C4-2B (cell line): ENCODE data around the gene TRIO.

Experiments
- H3K27ac ChIP-seq: fragments of 450-650 bp; 2 replicates; pipeline ENCODE4 v1.5.1; 2017
- ZFX ChIP-seq: fragments of 450-650 bp; IDR thresholded peaks from 2 replicates; pipeline ENCODE4 v1.6.1; 2017
- TF ChIP-seq, protein P1 (sequence below): fragments of 450-650 bp; conservative IDR thresholded peaks from 2 replicates; pipeline ENCODE4 v1.5.1; 2017; ENCODE audit warnings: mild to moderate bottlenecking

Gene TRIO

GRCh38 chr5:14114615-14115251 lies 28.4 kb upstream of the TRIO start:
- TF ChIP-seq, protein P1, sequence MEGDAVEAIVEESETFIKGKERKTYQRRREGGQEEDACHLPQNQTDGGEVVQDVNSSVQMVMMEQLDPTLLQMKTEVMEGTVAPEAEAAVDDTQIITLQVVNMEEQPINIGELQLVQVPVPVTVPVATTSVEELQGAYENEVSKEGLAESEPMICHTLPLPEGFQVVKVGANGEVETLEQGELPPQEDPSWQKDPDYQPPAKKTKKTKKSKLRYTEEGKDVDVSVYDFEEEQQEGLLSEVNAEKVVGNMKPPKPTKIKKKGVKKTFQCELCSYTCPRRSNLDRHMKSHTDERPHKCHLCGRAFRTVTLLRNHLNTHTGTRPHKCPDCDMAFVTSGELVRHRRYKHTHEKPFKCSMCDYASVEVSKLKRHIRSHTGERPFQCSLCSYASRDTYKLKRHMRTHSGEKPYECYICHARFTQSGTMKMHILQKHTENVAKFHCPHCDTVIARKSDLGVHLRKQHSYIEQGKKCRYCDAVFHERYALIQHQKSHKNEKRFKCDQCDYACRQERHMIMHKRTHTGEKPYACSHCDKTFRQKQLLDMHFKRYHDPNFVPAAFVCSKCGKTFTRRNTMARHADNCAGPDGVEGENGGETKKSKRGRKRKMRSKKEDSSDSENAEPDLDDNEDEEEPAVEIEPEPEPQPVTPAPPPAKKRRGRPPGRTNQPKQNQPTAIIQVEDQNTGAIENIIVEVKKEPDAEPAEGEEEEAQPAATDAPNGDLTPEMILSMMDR, result no peak
- no peak for TF ChIP-seq ZFX
- H3K27ac ChIP-seq, result no peak overlapping the region

DNA sequence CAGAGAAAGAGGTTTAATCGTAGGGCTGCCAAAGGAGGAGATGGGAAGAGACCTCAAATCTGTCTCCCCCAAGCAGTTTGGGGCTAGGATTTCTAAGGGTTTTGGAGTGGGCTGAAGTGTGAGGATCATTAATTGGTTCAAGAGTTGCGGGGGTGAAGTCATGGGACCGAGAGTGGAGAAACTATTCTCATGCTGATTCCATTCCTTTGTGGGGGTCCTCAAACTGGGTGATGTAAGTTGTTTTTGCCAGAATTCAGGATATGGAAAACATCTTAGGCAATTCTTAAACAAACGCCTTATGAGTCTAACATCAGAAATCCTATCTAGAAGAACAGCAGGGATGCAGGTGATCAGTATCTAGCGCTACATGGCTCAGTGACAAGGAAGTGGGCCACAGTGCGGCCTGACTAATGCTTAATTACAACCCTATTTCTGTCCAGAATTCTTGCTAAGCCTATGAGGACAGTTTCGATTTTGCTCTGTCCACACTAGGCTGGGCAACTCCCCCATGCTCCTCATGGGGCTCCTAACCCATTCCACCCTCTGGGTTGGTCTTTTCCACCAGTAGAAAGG lies 27.7 kb upstream of the TRIO start:
- no peak overlapping the region for H3K27ac ChIP-seq
- TF ChIP-seq, protein P1, result no peak
- TF ChIP-seq ZFX, result no peak

DNA sequence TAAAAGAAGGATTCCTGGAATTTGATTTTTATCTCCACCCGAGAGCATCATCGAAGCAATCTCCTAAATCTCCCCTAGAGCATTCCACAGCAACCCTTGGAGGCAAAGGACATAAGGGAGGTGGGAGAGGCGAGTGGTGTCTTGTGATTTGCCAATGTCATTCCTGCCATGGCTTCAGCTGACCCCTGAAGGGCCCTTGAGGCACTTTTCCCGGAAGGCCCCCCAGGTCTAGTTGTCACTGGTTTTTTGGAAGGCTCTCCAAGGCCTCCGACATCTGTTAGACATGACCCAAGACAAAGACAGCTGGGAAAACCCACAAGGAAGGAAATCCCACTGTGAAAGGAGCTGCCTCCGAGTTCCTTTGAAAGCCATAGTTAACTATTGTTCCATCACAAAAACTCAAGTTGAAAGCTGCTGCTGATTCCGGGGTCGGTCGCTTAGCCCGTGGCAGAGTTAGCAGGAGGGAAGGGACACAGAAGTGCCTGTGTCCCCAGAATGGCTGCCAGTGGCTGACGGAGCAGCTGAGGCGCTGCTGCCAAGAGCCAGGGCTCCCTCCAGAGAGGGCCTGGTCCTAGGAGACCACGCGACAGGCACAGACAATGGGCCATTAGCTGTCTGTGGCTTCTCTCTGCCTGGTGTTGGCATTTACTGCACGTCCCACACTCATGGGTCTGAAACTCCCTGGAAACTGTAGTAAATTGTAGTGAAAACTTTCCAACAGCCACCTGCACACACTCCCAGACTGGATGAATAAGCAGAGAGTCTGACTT lies 24.4 kb upstream of the TRIO start:
- H3K27ac ChIP-seq, result no peak overlapping the region
- TF ChIP-seq ZFX, result no peak
- TF ChIP-seq, protein P1, result no peak

GRCh38 chr5:14120176-14120575 lies 23.0 kb upstream of the TRIO start:
- no peak overlapping the region for H3K27ac ChIP-seq
- TF ChIP-seq, protein P1, result no peak
- TF ChIP-seq ZFX, result no peak

DNA sequence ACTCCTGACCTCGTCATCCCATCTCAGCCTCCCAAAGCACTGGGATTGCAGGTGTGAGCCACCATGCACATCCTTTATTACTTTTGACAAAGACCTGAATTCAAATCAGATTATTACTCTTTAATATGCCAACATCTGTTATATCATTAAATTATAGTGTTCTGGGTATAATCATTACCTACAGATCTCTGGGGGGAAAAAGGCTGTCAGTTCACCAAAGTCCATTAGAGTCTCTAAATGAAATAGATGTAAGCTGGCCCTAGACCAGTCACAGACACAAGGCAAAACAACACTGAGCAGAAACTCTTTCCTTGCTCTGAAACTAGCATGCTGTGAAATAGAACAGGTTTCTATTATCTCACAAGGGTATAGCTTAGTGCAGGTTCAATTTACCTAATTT lies 21.6 kb upstream of the TRIO start:
- TF ChIP-seq ZFX, result no peak
- TF ChIP-seq, protein P1, result no peak
- H3K27ac ChIP-seq, result no peak overlapping the region

DNA sequence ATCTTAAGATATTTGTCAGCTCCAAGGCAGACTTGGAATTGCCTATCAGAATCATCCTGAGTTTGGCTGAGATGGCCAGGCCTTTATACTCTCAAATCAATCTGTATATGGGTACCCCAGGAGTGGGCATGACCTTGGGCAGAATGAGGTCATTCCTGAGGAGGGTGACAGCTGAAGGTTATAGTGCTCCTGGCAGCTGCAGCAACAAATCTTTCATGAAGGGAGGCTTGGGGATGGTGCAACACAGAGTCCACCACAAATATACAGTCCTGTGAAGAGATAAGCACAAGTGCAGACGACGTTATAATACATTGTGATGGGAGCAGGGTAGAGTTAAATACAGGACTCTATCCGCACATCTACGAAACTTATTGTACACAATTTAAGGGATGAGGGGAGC lies 21.1 kb upstream of the TRIO start:
- TF ChIP-seq ZFX, result no peak
- TF ChIP-seq, protein P1, result no peak
- no peak overlapping the region for H3K27ac ChIP-seq

DNA sequence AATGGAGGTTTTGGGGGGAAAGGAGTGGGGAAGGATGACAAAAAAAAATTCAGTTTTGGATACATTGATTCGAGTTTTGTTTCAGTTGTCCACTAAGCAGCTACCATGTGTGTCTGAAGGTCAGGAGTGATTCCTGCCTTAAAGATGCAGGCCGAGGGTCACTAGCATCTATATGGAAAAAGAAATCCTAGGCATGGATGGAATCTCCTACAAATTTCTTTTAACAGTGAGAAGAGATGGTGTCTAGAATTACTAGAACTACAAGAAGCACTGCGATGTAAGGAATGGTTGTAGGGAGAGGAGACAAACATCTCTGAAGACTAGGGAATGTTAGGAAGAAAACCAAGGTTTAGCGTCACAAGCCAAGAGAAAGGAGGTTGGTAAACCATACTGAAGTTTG lies 19.6 kb upstream of the TRIO start:
- TF ChIP-seq ZFX, result no peak
- TF ChIP-seq, protein P1, result no peak
- no peak overlapping the region for H3K27ac ChIP-seq
